Esophagus squamous epithelium (tissue), 4 donors: ENCODE data around the gene TRNP1.

Experiments used
- CTCF ChIP-seq, 6 experiments: fragments of 450-650 bp in 4 of 6; fragments of 200-600 bp in 2 of 6; sonication (generic) in 2 of 6; IDR thresholded peaks; one replicate each; pipeline ENCODE4 v1.5.1; 2016 to 2019; ENCODE audit warnings: antibody characterized with exemption in 6 of 6, mild to moderate bottlenecking in 4 of 6, moderate library complexity in 4 of 6
- POLR2A ChIP-seq, 4 donors: fragments of 450-650 bp; IDR thresholded peaks; one replicate each; pipeline ENCODE4 v1.6.1; 2017; ENCODE audit warnings: antibody characterized with exemption in 4 of 4, mild to moderate bottlenecking in 4 of 4, moderate library complexity in 3 of 4

GRCh38 chr1:26996024-26996423 is 2.5 kb downstream of the TRNP1 start:
- TF ChIP-seq CTCF (IDR thresholded peaks at IDR 0.05) (no peak), POLR2A (IDR thresholded peaks at IDR 0.05) (no peak)
